ENCODE results near the gene USP36.
A peak's percentile ranks its signal among the peaks of the same experiment; 100 is the strongest.
"Not testable (repeated sequence)": the region's sequence is repeated elsewhere in the genome, so short reads cannot be mapped to it uniquely, and the experiment has no call there.

USP36 gene

DNA sequence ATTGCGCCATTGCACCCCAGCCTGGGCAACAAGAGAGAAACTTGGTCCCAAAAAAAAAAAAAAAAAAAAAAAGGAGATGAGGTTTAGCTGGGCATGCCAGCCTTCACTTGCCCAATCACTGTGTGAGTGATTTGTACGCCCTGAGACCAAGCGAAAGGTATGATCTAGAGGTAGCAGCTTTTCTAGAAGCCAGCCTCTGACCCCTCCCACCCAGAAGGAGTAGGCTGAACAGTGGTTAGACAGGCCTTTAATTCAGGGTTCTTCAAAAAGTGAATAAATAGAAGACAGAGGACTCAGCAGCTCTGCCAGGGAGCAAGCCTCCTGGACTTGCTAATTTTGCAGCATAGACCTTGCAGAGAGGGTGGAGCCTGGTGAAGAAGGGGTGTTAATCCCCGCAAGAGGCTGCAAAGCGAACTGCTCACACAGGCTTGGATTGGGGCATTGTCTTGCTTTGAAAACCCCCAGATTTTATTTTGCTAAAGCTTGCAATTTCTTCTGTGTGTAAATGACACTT, 51.4 kb downstream of the USP36 start:
- no peak for DNase-seq

DNA sequence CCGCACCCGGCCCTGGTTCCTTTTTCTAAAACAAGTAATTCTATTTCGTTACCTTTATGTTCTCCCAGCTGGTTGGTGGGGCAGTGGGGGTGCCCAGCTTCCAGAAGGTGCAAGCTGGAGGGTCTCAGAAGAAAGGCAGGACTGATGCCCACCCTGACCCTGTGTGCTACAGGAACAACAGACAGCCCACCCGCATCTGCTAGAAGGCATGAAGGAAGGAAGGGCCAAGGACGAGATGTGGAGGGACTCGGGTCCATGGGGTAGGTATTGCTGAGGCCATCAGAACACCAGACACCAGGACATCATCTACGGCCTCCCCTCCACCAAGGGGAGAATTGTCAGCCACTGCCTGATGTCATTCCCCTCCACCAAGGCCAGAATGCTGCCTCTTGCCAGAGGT, 52.2 kb downstream of the USP36 start:
- DNase-seq: no peak

DNA sequence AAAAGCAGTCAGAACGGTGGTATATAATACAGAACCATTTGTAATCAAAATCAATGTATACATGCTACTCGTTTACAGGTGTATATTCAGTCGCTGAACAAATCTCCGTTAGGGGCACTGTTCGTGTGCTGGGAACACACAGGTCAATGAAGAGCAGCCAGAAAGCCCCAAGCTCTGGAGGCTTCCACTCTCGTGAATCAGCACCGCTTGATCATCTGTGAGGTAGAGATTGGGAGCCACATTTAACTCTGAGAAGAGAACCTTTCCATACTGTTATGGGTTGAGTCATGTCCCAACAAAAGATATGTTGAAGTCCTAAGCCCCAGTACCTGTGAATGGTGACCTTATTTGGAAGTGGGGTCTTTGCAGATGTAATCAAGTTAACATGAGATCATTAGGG, 53.2 kb downstream of the USP36 start:
- DNase-seq: no peak

DNA sequence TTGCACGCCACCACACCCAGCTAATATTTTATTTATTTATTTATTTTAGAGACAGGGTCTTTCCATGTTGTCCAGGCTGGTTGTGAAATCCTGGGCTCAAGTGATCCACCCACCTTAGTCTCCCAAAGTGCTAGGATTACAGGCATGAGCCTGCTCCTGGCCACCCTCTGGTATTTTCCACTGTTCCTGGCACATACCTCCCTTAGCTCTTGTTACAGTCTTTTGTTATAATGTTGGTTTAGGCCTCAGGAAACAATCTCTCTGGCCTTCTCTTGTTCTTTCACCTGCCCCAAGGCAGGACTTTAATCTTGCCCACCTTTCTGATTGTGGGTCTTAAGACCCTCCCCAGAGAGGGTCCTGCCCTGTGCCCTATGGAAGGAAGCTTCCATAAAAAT, 55.0 kb downstream of the USP36 start:
- no peak for DNase-seq

DNA sequence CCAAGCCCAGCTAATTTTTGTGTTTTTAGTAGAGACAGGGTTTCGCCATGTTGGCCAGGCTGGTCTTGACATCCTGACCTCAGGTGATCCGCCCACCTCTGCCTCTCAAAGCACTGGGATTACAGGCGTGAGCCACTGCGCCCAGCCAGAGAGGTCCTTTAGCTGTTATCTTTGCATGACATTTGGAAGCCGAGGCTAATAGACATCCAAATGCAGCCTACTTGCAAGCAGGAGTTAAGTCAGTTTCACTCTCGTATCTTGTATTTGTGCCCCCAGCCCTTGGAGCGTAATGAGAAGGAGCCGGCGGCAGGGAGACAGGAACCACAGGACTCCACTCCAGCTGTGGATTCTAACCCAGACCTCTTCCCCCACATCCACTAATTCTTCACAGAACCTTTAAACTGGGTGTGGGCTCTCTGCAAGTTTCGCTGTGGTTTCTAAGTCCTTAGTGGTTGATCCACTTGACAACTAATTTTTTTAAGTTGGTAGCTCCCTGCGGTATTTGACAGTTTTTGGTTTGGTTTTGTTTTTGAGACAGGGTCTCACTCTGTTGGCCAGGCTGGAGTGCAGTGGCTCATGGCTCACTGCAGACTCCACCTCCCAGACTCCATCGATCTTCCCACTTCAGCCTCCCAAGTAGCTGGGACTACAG, 55.5 kb downstream of the USP36 start:
- no peak for DNase-seq

DNA sequence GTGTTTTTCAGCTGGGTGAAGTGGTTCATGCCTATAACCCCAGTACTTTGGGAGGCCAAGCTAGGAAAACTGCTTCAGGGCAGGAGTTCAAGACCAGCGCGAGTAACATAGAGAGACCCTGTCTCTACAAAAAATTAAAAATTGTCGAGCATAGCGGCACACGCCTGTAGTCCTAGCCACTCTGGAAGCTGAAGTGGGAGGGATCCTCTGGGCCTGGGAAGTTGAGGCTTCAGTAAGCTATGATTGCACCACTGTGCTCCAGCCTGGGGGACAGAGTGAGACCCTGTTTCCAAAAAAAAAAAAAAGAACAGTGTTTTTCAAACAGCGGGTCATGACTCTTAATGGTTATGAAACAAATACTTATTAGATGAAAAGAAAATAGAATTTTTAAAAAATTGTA, 56.3 kb downstream of the USP36 start:
- no peak for DNase-seq

DNA sequence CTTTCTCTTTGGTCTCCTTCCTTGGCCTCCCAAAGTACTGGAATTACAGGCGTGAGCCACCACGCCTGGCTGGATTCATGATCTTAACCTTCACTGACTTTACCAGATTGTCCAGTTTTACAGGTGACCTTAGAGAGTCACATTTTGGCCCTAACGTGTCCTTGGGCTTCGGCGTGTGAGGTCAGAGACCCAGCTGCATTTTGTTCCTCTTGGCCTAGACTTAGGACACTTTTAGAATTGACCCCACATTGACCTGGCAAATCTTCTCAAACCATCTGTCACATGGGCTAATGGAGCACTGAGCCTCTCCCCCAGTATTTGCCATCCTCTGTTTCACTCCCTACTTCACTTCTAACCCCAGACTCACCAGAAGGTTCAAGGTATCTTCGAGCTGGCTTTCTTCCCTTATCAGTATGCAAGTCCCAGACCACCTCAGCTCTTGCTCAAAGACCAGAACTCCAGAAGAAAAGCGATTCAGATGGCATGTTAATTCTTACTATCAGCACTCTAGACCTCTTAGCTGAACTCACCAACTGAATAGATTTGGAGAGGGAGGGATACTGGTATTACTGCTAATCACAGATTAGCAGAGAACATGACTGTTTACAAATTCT, 56.8 kb downstream of the USP36 start:
- no peak for DNase-seq

DNA sequence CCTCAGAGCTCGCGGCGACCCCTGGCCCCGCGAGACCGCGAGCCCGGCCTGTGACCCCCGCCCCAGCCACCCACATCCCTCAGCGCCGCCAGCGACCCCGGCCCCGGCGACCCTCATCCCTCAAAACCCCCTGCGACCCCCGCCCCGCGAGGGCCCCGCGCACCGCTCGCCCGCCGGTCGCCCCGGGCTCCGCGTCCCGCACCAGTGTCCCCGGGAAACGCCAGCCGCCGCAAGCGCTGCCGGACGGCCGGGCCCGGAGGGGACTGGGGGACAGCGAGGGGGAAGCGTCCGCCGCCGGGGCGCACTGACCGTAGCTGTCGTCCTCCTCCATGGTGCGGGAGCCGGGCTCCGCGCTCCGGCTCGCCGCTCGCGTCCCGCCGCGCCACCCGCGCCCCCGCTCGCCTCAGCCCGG, 58.7 kb downstream of the USP36 start, which contains the start of gene CYTH1:
Gene CYTH1, minus strand, starts transcription at position 381 of the 412 bp plus-strand sequence. Its CDS starts 50 bp downstream, at position 331.
- peak in 1 of 2 experiments; percentile 31 for DNase-seq

DNA sequence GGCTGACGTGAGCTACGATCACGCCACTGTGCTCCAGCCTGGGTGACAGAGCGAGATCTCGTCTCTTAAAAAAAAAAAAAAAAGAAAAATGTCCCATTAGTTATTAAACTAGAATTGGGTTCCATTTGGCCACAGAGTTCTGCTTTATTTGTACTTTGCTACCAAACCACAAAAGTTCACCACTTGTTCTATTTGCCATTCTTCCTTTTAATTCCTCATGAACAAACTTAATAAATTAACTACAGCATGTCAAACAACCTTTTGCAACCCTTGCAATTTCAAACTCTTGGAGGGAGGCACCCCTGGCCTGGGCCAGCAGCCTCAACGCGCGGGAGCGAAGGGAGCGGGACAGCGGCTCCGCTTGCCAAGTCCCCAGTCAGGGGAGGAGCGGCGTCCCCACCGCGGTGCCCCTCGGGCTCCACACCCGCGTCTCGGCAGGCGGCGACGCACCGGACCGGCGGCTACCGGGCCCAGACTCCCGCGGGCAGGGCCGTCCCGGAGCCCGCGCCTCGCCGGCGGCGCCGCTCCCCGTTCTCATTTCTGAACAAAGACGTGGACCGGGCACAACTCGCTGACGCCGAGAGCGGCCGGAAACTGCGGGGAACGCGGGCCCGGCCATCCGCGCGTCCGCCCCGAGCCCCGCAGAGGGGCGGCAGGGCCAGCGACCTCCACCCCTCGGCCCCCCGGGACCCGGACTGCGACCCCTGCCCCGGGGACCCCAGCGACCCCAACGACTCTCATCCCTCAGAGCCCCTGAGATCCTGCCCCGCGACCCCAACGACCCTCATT, 59.3 kb downstream of the USP36 start:
- peak in 1 of 2 experiments; percentile 45 for DNase-seq

DNA sequence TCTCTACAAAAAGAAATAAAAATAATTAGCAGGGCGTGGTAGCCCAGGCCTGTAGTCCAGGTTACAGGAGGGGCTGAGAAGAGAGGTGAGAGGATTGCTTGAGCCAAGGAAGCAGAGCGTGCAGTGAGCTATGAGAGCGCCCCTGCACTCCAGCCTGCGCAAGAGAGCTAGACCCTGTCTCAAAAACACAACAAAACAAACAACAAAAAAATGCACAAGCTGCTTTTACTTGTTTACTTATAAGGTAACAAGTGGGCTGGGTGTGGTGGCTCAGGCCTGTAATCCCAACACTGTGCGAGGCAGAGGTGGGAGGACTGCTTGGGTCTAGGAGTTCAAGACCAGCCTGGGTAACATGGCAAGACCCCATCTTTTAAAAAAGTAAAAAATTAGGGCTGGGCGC, 60.3 kb downstream of the USP36 start:
- no peak for DNase-seq

DNA sequence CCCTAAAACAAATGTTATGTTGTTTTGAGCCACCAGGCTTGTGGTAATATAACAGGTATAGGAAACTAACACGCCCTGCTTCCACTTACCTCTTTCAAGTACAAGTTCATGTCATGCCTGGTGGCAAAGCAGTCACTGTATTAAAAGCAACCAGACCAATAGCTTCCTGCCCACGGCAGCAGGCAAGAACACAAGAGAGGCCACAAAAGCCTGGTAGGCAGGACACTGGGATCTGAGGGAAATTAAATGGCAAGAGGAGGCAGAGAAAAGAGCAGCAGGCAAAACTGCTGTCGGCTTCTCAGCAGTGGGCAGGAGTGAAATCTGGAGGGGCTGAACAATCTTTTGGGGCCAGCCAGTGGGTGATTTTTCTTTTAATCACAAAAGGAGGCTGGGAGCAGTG, 60.8 kb downstream of the USP36 start:
- peak in 1 of 2 experiments; percentile 45 for DNase-seq

DNA sequence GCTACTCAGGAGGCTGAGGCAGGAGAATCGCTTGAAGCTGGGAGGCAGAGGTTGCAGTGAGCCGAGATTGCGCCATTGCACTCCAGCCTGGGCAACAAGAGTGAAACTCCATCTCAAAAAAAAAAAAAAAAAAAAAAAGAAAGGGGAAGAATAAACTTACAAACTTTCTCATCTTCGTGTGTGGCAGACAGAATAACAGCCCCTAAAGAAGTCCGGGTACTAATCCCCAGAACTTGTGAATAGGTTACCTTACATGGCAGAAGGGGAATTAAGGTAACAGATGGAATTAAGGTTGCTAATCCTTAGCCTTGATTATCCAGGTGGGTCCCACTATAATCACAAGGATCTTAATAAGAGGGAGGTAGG, 61.3 kb downstream of the USP36 start:
- not testable (repeated sequence) for DNase-seq

DNA sequence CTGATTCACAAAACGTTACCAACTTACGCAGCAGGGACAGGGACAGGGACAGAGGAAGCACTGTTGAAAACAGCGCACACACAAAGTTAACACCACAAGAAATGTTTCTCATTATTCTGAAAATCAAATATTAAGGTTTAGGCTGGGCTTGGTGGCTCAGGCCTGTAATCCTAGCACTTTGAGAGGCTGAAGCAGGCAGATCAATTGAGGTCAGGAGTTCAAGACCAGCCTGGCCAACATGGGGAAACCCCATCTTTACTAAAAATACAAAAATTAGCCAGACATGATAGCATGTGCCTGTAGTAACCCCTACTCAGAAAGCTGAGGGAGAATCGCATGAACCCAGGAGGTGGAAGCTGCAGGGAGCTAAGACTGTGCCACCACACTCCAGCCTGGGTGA, 62.7 kb downstream of the USP36 start:
- DNase-seq: no peak

DNA sequence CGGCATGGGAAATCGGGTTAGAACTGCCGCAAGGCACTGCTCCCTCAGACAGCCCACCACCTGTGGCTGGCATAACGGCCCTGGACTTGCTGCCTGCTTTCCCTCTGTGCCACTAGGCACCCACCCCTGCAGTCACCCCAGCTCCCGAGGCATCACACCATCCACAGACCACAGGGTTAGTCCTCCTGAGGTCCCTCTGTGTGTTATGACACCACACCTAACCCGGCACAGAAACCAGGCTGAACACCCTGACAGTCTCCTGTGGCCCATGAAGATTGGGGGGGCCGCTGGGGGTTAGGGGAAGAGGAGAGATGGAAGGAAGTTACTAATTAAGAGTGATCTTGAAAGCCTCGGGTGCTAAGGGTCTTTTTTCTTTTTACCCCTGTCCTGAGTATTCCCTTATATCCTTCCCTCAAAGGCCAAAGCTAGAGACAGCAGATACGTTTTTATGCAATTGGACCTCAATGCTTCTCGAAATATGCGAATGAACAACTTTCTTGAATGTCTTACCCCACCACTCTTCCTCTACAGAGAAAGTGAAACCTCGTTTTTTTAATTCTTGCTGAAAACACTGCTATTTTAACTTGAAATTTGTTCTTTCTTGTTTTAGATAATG, 65.5 kb downstream of the USP36 start:
- peak in 1 of 2 experiments; percentile 48 for DNase-seq

DNA sequence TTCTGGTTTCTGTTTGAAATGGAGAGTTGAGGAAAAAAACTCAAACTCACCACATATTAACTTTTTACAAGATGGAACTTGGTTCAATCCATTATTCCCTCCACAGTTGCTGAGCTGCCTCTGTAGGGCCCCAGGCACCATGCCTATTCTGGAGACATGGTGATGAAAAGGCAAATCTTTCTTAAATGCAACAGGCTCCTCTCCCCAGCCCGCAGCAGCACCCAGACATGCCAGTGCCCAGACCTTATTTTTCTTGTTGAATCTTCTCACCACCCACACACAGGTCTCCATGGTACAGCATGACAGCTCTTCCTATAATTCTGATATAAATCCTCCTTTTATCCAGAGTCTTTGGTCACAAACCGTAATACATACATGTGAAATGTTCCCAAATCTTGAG, 66.2 kb downstream of the USP36 start:
- no peak for DNase-seq

DNA sequence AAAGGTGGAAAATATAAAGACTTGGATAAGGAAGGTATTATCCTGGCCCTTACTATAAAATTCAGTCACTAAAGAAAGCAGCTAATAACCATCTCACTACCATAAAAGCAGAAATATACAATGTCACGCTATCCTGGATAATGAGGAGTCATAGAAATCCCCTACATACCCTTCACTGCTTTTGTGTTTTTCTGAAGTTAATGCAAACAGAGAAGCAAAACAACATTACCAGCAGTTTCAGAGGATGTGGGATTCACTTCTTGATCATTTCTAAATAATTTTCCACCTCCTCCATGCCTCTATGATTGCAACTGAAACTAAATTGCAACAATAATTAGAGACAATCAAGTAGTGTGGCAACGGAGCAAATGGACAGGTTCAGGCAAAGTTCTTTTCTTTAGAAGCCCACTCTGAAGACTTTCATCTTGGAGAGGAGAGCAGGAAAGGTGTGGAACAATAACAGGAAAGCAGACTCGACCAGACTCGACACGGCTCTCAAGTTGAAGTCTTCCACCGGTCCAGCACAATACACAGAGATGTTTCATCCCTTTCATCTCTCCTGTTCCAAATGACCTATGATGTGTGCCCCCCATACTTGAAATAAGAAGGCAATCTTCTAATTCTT, 68.7 kb downstream of the USP36 start:
- no peak for DNase-seq

DNA sequence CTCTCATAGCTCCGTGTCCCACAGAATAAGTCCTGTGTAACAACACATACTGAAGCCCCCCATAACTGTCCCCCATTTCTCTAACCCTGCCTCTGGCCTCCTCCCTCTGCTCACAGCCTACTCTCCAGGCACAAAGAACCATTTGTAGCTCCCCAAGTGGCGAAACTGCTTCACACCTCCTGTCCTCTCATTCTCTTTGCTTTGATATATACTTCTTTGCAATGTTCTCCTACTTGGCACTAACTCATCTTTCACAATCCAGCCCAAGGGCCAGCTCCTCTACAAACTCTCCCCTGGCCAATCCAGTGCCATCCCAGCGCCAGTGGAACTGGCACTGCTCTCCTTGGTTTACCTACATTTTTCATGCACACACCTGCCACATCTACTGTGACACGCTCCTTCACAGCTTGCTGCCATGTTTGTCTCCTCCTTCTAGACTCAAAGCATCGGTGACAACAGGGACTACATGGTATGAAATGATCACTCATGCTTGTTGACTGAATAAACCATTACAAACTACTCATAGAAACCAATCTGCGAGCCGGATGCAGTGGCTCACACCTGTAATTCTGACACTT, 71.3 kb downstream of the USP36 start:
- no peak for DNase-seq

DNA sequence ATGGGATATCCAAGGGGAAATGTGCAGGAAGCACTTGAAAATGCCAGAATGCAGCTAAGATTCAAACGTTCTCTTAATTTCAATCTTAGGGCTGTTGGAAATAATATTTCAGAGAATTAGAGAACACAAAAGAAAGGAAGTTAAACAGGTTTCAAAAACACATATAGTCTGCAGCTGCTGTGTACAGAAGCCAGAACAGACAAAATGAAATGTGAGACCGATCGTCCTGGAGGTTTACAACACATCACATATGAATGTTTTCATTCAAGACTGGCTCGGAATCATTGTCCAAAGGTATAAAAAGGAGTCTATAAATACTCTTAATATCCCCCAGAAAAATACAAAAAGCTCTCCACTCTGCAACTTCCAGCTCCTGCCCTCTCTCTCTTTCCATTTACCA, 72.8 kb downstream of the USP36 start:
- no peak for DNase-seq

DNA sequence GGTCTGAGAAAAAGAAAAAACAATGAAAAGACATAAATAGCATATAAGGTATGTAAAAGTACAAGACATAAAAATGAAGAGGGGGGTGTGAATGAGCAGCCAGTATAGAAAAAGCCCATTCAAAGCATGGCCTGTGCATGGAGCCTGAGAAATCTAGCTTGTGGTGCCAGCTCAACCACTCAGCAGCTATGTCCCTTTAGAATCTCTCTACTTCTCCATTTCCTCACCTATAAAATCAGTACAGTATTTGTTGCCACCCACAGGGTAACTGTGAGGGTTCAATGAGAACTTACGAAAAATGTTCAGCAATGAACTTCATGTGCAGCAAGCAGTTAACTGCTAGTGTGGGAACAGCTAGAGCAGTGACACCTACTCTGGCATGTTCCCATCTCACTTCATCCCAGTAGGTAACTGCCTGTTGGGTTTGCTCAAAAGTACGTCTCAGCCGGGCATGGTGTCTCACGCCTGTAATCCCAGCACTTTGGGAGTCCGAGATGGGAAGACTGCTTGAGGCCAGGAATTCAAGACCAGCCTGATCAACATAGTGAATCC, 73.8 kb downstream of the USP36 start:
- DNase-seq: no peak

DNA sequence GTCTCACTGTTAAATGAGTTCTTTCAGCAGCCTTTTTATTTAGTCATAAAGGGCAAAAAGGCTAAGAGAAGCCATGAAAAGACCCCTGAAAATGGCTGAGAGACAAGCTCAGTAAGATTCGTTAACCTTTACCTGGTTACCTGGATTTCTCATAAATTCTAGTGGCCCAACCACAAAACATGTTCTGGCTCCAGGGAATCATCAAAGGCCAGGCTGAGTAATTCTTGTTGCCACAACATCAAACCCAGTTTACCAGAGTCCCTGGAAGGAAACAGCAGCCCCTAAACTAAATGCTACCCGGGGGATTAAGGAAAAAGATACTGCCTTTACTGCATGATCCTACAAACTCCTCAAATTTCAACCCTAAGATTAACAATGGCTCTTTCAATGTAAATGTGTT, 74.4 kb downstream of the USP36 start:
- no peak for DNase-seq

DNA sequence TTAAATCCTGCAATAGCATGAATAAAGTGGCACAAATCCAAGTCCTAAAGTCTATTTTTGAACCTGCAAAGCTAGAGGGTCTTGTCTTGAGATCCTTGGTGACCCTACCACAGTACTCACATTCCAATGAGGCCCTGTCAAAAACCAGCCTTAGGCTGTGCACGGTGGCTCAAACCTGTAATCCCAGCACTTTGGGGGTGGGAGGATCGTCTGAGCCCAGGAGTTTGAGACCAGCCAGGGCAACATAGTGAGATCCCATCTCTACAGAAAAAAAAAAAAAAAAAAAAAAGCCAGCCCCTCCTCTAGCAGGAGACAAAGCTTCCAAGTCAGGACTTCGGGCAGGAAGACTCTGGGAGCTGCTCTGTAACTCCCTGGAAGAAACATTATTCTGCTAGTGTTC, 74.8 kb downstream of the USP36 start:
- DNase-seq: no peak

DNA sequence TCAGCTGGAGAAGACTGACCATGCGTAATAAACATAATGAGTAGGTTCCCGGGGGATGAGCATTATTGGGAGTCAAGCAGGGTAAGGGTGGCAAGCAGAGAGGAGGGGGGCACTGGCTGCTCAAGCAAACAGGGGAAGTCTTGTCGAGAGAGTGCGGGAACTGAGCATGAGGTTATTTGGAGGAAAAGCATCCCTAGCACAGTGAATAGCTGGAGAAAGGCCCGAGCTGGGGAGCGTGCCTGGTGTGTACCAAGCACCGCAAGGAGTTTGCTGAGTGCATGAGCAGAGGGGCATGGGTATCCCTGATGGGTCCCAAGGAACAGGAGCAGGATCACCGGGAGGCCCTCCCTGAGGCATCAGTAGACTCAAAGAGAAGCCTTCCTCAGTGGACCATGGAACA, 75.7 kb downstream of the USP36 start:
- no peak for DNase-seq
